Smooth muscle cell (in vitro differentiated cells): ENCODE data around the gene RIT1. TPM values are rescaled to one million over a fixed set of nuclear protein-coding genes. Genes with fewer than 3 reads are reported as not detected.

Source experiments
- DNase-seq: peaks from one replicate; lab custom pipeline; 2025; ENCODE audit not compliant: unreplicated experiment; lab: John Stamatoyannopoulos, UW
- H2AFZ ChIP-seq: fragments of 200-600 bp; sonication (generic); 2 replicates; pipeline ENCODE4 v1.6.0; 2016; ENCODE audit warnings: antibody characterized with exemption, low read depth, mild to moderate bottlenecking
- H3F3A ChIP-seq: fragments of 200-600 bp; sonication (generic); 2 replicates; pipeline ENCODE4 v1.6.0; 2017; ENCODE audit warnings: antibody characterized with exemption, low read depth
- H3K27ac ChIP-seq: fragments of 200-600 bp; sonication (generic); 2 replicates; pipeline ENCODE4 v1.5.1; 2016; ENCODE audit warnings: low read depth, mild to moderate bottlenecking
- H3K27me3 ChIP-seq: fragments of 200-600 bp; sonication (generic); 2 replicates; pipeline ENCODE4 v1.6.1; 2016; ENCODE audit warnings: low read depth, mild to moderate bottlenecking
- H3K36me3 ChIP-seq: fragments of 200-600 bp; sonication (generic); 2 replicates; pipeline ENCODE4 v1.5.1; 2016; ENCODE audit warnings: low read depth
- H3K4me1 ChIP-seq: fragments of 200-600 bp; sonication (generic); 2 replicates; pipeline ENCODE4 v1.5.1; 2016; ENCODE audit warnings: low read depth
- H3K4me2 ChIP-seq: fragments of 200-600 bp; sonication (generic); 2 replicates; pipeline ENCODE4 v1.6.0; 2016; ENCODE audit warnings: mild to moderate bottlenecking
- H3K4me3 ChIP-seq: fragments of 200-600 bp; sonication (generic); 2 replicates; pipeline ENCODE4 v1.5.1; 2016; ENCODE audit warnings: mild to moderate bottlenecking
- H3K79me2 ChIP-seq: fragments of 200-600 bp; sonication (generic); 2 replicates; pipeline ENCODE4 v1.6.0; 2016; ENCODE audit warnings: low read depth, mild to moderate bottlenecking
- H3K9ac ChIP-seq: fragments of 200-600 bp; sonication (generic); 2 replicates; pipeline ENCODE4 v1.6.0; 2016; ENCODE audit warnings: low read depth
- H3K9me3 ChIP-seq: fragments of 200-600 bp; sonication (generic); replicated peaks from 2 replicates; pipeline ENCODE4 v1.5.1; 2016; ENCODE audit warnings: low read depth
- H4K20me1 ChIP-seq: fragments of 200-600 bp; sonication (generic); 2 replicates; pipeline ENCODE4 v1.6.0; 2016; ENCODE audit warnings: low read depth
- WGBS: methylation state at CpG from one replicate; pipeline ENCODE4 v1.1.7; 2016; ENCODE audit warnings: low lambda C conversion rate; 5-methylcytosine and 5-hydroxymethylcytosine counted together
- polyA plus RNA-seq: library from polyadenylated mRNA; unstranded; fragments of >200 nt; fragmentation: Nextera tagmentation; extraction: Ambion mirVana; gene quantifications from 2 replicates; pipeline ENCODE4 v1.2.1, GENCODE V29; 2016
- total RNA-seq: library from RNA; depleted of rRNA; stranded (reverse); fragments of >200 nt; gene quantifications from 2 replicates; pipeline ENCODE4 v1.2.3, GENCODE V29; 2014
- TF ChIP-seq, protein P1 (sequence below): fragments of 200-600 bp; sonication (generic); IDR thresholded peaks from 2 replicates; pipeline ENCODE4 v1.5.1; 2017; ENCODE audit warnings: borderline replicate concordance, mild to moderate bottlenecking, antibody characterized with exemption; ENCODE audit not compliant: insufficient read depth, poor library complexity, severe bottlenecking

The RIT1 gene
- total and polyA plus RNA-seq, 2 experiments from 2014 or later: 63.6 to 65.3 TPM

DNA sequence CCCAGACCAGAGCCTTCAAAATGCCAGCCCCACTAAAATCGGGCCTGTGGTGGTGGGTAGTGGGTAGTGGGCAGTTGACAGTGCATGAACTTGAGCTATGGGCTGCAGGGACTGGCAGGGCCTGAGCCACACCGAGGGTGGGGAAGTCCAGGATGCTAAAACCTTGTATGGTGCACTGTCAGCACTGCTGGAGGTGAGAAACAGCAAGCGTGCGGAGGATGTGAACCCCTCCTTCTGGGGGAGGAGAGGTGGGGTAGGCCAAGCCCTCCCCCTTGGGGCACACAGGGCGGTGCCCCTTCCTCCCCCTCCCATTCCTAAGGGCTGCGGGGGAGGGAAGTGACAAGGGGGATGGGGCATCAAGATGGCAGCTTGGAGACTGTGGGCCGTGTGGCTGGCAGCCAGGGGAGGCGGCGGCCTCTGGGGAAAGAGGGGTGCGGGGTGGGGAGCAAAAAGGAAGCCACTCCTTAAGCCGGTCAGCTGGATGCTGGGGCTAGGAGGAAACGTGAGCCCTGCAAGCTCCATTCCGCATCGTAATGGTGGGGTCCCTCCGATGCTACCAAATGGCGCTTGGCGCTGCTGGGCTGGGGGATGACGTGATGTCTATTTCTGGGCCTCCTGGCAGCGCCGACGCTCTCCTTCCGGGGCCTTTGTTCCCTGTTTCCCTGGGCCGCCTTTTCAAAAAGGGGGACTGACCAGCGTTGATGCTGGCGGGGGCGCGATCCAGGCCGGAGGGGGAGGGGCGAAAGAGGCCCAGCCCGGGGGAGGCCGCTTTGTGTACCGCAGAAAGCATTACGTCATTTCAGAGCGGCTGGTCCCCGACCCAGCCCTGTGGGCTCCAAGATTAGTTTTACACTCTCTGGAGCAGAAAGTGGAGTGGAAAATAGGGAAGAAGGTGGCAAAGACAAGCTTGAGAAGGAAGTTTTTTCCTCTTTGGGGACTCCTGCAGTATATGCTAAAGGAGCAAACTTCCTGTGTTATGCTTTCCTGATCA, 51.0 kb downstream of the RIT1 start:
- no peak for DNase-seq

DNA sequence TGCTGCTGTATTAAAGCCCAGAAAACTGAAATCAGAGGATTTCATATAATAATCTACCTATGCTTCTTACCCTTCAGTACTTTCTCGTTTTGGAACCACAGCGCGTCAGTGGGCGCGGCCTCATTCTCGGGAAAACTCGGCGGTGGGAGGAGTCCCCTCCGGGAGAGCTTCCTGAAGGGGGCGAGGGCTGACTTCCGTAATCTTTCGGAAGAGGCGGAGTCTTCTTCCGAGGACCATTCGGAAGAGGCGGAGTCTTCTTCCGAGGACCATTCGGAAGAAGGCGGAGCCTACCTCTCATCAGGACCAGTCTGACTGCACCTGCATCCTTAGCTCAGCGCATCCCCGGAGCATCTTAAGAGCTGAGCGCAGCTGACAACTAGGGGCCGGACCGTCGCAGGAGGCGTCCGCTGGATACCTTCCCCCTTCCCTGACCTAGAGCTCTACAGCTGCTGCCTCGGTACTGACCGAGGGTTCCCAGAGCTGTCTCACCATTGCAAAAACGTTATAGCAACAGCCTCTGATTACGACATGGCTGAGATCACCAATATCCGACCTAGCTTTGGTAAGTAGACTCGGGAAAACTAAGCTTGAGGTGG, 51.8 kb downstream of the RIT1 start, which contains the start of gene SYT11:
Gene SYT11 (plus strand): TSS at position 334 of the 596 bp plus-strand sequence. CDS start 195 bp downstream, at position 529.
- H3K36me3 ChIP-seq: no peaks in the 10 kb centered on the region
- no peaks in the 10 kb centered on the region for H4K20me1 ChIP-seq
- peaks cover 9% of the 10 kb centered on the region for H3K27me3 ChIP-seq
- peaks cover 5% of the 10 kb centered on the region for H3F3A ChIP-seq
- H3K27ac ChIP-seq: peak within 1 kb of the TSS; percentile 76
- peak within 1 kb of the TSS; percentile 54 for H3K4me3 ChIP-seq
- peak within 1 kb of the TSS; percentile 85 for H3K4me2 ChIP-seq
- no peaks in the 10 kb centered on the region for H3K9me3 ChIP-seq
- H3K9ac ChIP-seq: no peak within 1 kb of the TSS
- H3K4me1 ChIP-seq: peaks cover 7% of the 10 kb centered on the region
- peak within 1 kb of the TSS; percentile 38 for H2AFZ ChIP-seq
- TF ChIP-seq, protein P1, sequence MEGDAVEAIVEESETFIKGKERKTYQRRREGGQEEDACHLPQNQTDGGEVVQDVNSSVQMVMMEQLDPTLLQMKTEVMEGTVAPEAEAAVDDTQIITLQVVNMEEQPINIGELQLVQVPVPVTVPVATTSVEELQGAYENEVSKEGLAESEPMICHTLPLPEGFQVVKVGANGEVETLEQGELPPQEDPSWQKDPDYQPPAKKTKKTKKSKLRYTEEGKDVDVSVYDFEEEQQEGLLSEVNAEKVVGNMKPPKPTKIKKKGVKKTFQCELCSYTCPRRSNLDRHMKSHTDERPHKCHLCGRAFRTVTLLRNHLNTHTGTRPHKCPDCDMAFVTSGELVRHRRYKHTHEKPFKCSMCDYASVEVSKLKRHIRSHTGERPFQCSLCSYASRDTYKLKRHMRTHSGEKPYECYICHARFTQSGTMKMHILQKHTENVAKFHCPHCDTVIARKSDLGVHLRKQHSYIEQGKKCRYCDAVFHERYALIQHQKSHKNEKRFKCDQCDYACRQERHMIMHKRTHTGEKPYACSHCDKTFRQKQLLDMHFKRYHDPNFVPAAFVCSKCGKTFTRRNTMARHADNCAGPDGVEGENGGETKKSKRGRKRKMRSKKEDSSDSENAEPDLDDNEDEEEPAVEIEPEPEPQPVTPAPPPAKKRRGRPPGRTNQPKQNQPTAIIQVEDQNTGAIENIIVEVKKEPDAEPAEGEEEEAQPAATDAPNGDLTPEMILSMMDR: no peak
- 14% methylated on average over 32 of the region's 33 CpGs for WGBS
- peaks cover 25% of the 10 kb centered on the region for H3K79me2 ChIP-seq
- DNase-seq: peak; percentile 39

More for the DNA sequence above, 51.0 kb downstream of the RIT1 start:
- peaks cover 5% of the 10 kb centered on the region for H3F3A ChIP-seq
- H3K4me1 ChIP-seq: peaks cover 7% of the 10 kb centered on the region
- H3K79me2 ChIP-seq: peaks cover 19% of the 10 kb centered on the region
- H3K9me3 ChIP-seq: no peaks in the 10 kb centered on the region
- H2AFZ ChIP-seq: peak overlapping the region; percentile 86
- H3K4me3 ChIP-seq: no peak overlapping the region
- WGBS: 72% methylated on average over 34 of the region's 35 CpGs
- H4K20me1 ChIP-seq: no peaks in the 10 kb centered on the region
- peak overlapping the region; percentile 61 for H3K9ac ChIP-seq
- H3K27me3 ChIP-seq: peaks cover 9% of the 10 kb centered on the region
- peak overlapping the region; percentile 76 for H3K27ac ChIP-seq
- H3K36me3 ChIP-seq: no peaks in the 10 kb centered on the region
- TF ChIP-seq, protein P1: no peak
- H3K4me2 ChIP-seq: peak overlapping the region; percentile 12

DNA sequence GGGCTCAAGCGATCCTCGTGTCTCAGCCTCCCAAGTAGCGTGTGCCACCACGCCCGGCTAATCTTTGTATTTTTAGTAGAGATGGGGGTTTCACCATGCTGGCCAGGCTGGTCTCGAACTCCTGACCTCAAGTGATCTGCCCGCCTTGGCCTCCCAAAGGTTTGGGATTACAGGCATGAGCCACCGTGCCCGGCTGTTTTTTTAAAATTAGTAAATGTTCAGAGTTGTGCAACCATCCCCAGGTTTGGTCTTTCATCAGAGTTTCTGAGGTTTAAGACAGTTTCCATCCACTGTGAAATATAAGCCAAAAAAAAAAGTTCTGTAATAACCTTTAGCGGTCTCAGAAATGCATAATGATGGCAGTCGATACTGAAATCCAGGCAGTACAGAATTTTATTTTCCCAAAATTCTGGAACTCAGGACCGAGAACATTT, 52.3 kb downstream of the RIT1 start:
- H3K4me1 ChIP-seq: peaks cover 7% of the 10 kb centered on the region
- no peak overlapping the region for H3K27ac ChIP-seq
- peak overlapping the region; percentile 54 for H3K4me3 ChIP-seq
- H3K9ac ChIP-seq: no peak overlapping the region
- no peaks in the 10 kb centered on the region for H3K36me3 ChIP-seq
- H3K4me2 ChIP-seq: peak overlapping the region; percentile 85
- no peaks in the 10 kb centered on the region for H4K20me1 ChIP-seq
- peaks cover 9% of the 10 kb centered on the region for H3K27me3 ChIP-seq
- no peaks in the 10 kb centered on the region for H3K9me3 ChIP-seq
- WGBS: 81% methylated on average over 12 of the region's 12 CpGs
- DNase-seq: no peak
- peaks cover 5% of the 10 kb centered on the region for H3F3A ChIP-seq
- H2AFZ ChIP-seq: peak overlapping the region; percentile 38
- H3K79me2 ChIP-seq: peaks cover 30% of the 10 kb centered on the region
- TF ChIP-seq, protein P1: no peak
